Erythroblast (primary cell): ENCODE results near the gene KIRREL3.

Experiments used
- GATA1 ChIP-seq: IDR thresholded peaks from 2 replicates; pipeline ENCODE4 v1.6.1; 2011; ENCODE audit warnings: low read depth, mild to moderate bottlenecking, control low read depth, low read length, moderate library complexity
- POLR2A ChIP-seq: IDR thresholded peaks from 2 replicates; pipeline ENCODE4 v1.6.1; 2011; ENCODE audit warnings: mild to moderate bottlenecking, low read length

DNA sequence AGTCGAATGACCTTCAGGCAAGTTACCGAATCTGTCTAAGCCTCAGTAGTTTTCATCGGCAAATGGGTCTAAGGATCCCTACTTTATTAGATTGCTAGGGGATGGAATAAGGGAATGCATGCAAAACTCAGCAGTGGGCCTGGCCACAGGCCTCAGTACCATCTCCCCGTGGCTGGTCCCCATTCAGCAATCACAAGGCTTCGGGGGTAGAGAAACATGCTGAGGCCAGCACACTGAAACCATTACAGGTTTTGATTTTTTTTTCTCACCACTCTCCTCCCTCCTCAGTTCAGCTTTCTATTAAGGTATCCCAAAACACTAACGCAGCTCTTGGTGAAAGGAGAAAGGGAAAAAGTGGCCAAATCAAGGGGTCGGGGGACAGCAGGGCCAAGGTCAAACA is 11.9 kb downstream of the KIRREL3 start:
- TF ChIP-seq POLR2A, result no peak
- TF ChIP-seq GATA1, result no peak
